K562 (cell line): Measurements from ENCODE around the gene FST. TPM values are rescaled to one million over a fixed set of nuclear protein-coding genes. Genes with fewer than 3 reads are reported as not detected.

ENCODE experiments used
- DEAF1 ChIP-seq: fragments of 450-650 bp; formaldehyde crosslinking; IDR thresholded peaks from 2 replicates; pipeline ENCODE4 v1.4.0; 2020; ENCODE audit warnings: mild to moderate bottlenecking, moderate library complexity
- DMBX1 ChIP-seq: fragments of 250-450 bp; sonication (Bioruptor Pico); IDR thresholded peaks from 2 replicates; pipeline ENCODE4 v1.8.0; 2022; ENCODE audit warnings: inconsistent platforms, mild to moderate bottlenecking, moderate library complexity, borderline replicate concordance
- EHMT2 ChIP-seq: fragments of 450-650 bp; IDR thresholded peaks from 2 replicates; pipeline ENCODE4 v1.6.1; 2018; ENCODE audit warnings: antibody characterized with exemption
- ELK3 ChIP-seq: fragments of 450-650 bp; formaldehyde crosslinking; IDR thresholded peaks from 2 replicates; pipeline ENCODE4 v1.4.0; 2020; ENCODE audit warnings: mild to moderate bottlenecking
- FOSL1 ChIP-seq: fragments of 200-800 bp; sonication (Bioruptor generic); conservative IDR thresholded peaks from 2 replicates; pipeline ENCODE4 v1.6.1; 2016; ENCODE audit warnings: missing genetic modification characterization, missing compliant biosample characterization
- KAT2B ChIP-seq: IDR thresholded peaks from one replicate; pipeline ENCODE4 v1.6.1; 2012; ENCODE audit warnings: low read depth, mild to moderate bottlenecking, control low read depth, inconsistent platforms, low read length, moderate library complexity
- KDM1A ChIP-seq, 2 experiments: fragments of 450-650 bp; IDR thresholded peaks; 2 replicates each; pipeline ENCODE4 v1.6.1; 2016; ENCODE audit warnings: mild to moderate bottlenecking in 2 of 2
- POLR2A ChIP-seq: fragments of 450-650 bp; conservative IDR thresholded peaks from 2 replicates; pipeline ENCODE4 v1.6.1; 2016
- RB1 ChIP-seq: fragments of 450-650 bp; IDR thresholded peaks from 2 replicates; pipeline ENCODE4 v1.6.1; 2017; ENCODE audit warnings: low read depth, mild to moderate bottlenecking
- SMC3 ChIP-seq: conservative IDR thresholded peaks from 2 replicates; pipeline ENCODE4 v1.6.1; 2011; ENCODE audit warnings: low read depth, low read length, improper control_type of control experiment; ENCODE audit not compliant: insufficient read depth
- TRIM24 ChIP-seq, 2 experiments: fragments of 450-650 bp; IDR thresholded peaks; 2 replicates each; pipeline ENCODE4 v1.6.1; 2016
- USF2 ChIP-seq: sonication (generic); formaldehyde crosslinking; IDR thresholded peaks from 2 replicates; pipeline ENCODE4 v1.5.0; 2020; ENCODE audit warnings: missing genetic modification reagents
- ZKSCAN8 ChIP-seq: fragments of 200-800 bp; sonication (Bioruptor generic); IDR thresholded peaks from 2 replicates; pipeline ENCODE4 v1.6.1; 2016; ENCODE audit warnings: missing genetic modification characterization, missing compliant biosample characterization
- ZNF398 ChIP-seq: fragments of 250-450 bp; sonication (Bioruptor Pico); IDR thresholded peaks from 2 replicates; pipeline ENCODE4 v1.8.0; 2021; ENCODE audit warnings: moderate library complexity, mild to moderate bottlenecking, inconsistent platforms
- ZNF512 ChIP-seq: IDR thresholded peaks from 2 replicates; pipeline ENCODE4 v1.6.1; 2016; ENCODE audit warnings: missing genetic modification characterization, missing compliant biosample characterization
- ZNF592 ChIP-seq: fragments of 450-650 bp; IDR thresholded peaks from 2 replicates; pipeline ENCODE4 v1.6.1; 2017; ENCODE audit warnings: antibody characterized with exemption, mild to moderate bottlenecking
- ZNF699 ChIP-seq: fragments of 250-450 bp; sonication (Bioruptor Pico); IDR thresholded peaks from 2 replicates; pipeline ENCODE4 v1.8.0; 2021; ENCODE audit warnings: mild to moderate bottlenecking, moderate library complexity; ENCODE audit not compliant: insufficient replicate concordance
- polyA plus RNA-seq, 8 experiments: library from polyadenylated mRNA; depleted of rRNA in 4 of 8; stranded (reverse) in 5 of 8; unstranded in 3 of 8; fragments of >200 nt; fragmentation: Nextera tagmentation in 2 of 8; fragmentation: Illumina TruSeq in 1 of 8; extraction: Ambion mirVana in 2 of 8; extraction: Trizol in 1 of 8; gene quantifications; 2 replicates each; pipeline versions ENCODE4 v1.2.1 to v1.2.3, GENCODE V29; 2011 to 2014; ENCODE audit warnings: inconsistent platforms in 1 of 8, missing spikeins in 1 of 8
- total RNA-seq, 7 experiments: library from RNA; depleted of rRNA in 6 of 7; stranded (reverse); fragments of >200 nt in 6 of 7; fragmentation: Illumina TruSeq in 2 of 7; extraction: Trizol in 2 of 7; gene quantifications; 2 replicates each; pipeline versions ENCODE4 v1.2.1 to v1.2.3, GENCODE V29; 2011 to 2021; ENCODE audit warnings: low replicate concordance in 1 of 7

The FST gene
- total and polyA plus RNA-seq, 9 of the 15 experiments (the other 6 are each of a cell fraction or from before 2014, with no cell fraction given): 0.03 to 0.27 TPM; not detected in 7

GRCh38 chr5:53478411-53479044 is 1.9 kb upstream of the FST start (continued):
- TF ChIP-seq ELK3 (CRISPR knock-in tag) (no peak), ZNF512 (tag) (peak; percentile 78), EHMT2 (0 out of 2 replicates have a peak, but pooled peaks have one; percentile 33), USF2 (CRISPR knock-in tag) (no peak), POLR2A (no peak), DMBX1 (CRISPR knock-in tag) (no peak), DEAF1 (peak; percentile 64), ZNF699 (CRISPR knock-in tag) (no peak), KDM1A (IDR thresholded peaks at IDR 0.05) (no peak), ZNF592 (no peak), ZNF398 (CRISPR knock-in tag) (no peak), TRIM24 (IDR thresholded peaks at IDR 0.05) (peak; percentile 24 to 41; a peak in 1 of 4 replicates), FOSL1 (tag) (no peak), SMC3 (peak; percentile 48; the same call in 1 of the 2 replicates), KAT2B (no peak), RB1 (peak; percentile 34; the same call in 1 of the 2 replicates), ZKSCAN8 (CRISPR knock-in tag) (no peak)
